SHP77 (cell line): ENCODE measurements around the gene THBD.

Experiments
- DNase-seq, 2 experiments: peaks; one replicate each; lab custom pipeline; 2025; lab: John Stamatoyannopoulos, UW

The THBD gene

GRCh38 chr20:23084845-23085365 is 35.4 kb upstream of the THBD start:
- no peak for DNase-seq

GRCh38 chr20:23084282-23084844 is 34.9 kb upstream of the THBD start:
- no peak for DNase-seq

- DNase-seq = no peak
Observed at GRCh38 chr20:23083553-23084220, 34.2 kb upstream of the THBD start.

GRCh38 chr20:23082846-23083552 is 33.5 kb upstream of the THBD start:
- DNase-seq = no peak

GRCh38 chr20:23081263-23081819 is 31.9 kb upstream of the THBD start:
- DNase-seq = no peak

GRCh38 chr20:23080521-23080920 is 31.0 kb upstream of the THBD start:
- DNase-seq = no peak

- DNase-seq = no peak
Observed at GRCh38 chr20:23079926-23080325, 30.5 kb upstream of the THBD start.

- DNase-seq = peak; percentile 43 to 74
Observed at GRCh38 chr20:23079016-23079351, 29.5 kb upstream of the THBD start.

- DNase-seq = no peak
Observed at GRCh38 chr20:23078351-23079015, 29.0 kb upstream of the THBD start.

GRCh38 chr20:23077277-23077676 is 27.8 kb upstream of the THBD start:
- no peak for DNase-seq

- DNase-seq = peak in 1 of 2 experiments; percentile 16
Observed at GRCh38 chr20:23074052-23074451, 24.6 kb upstream of the THBD start.

- no peak for DNase-seq
Observed at GRCh38 chr20:23072892-23073586, 23.6 kb upstream of the THBD start.

- no peak for DNase-seq
Observed at GRCh38 chr20:23071996-23072395, 22.5 kb upstream of the THBD start.

GRCh38 chr20:23071398-23071797 is 21.9 kb upstream of the THBD start:
- no peak for DNase-seq

- no peak for DNase-seq
Observed at GRCh38 chr20:23069108-23069507, 19.6 kb upstream of the THBD start.

GRCh38 chr20:23068283-23068682 is 18.8 kb upstream of the THBD start:
- no peak for DNase-seq

- no peak for DNase-seq
Observed at GRCh38 chr20:23066772-23067171, 17.3 kb upstream of the THBD start.

GRCh38 chr20:23065266-23066201 is 16.1 kb upstream of the THBD start:
- DNase-seq = no peak

- DNase-seq = no peak
Observed at GRCh38 chr20:23063581-23063980, 14.1 kb upstream of the THBD start.

GRCh38 chr20:23063168-23063567 is 13.7 kb upstream of the THBD start:
- DNase-seq = no peak

- DNase-seq = no peak
Observed at GRCh38 chr20:23062632-23063031, 13.2 kb upstream of the THBD start.
